Panc1 (cell line): Measurements from ENCODE around the gene CATSPERE. TPM values are rescaled to one million over a fixed set of nuclear protein-coding genes. Genes with fewer than 3 reads are reported as not detected.

Experiments
- ATAC-seq: fragments of 200-7000 bp; cut with Tn5 transposase; 2 replicates; pipeline ENCODE4 v1.9.1; 2020; ENCODE audit warnings: mild to moderate bottlenecking, moderate library complexity
- BruUV-seq: library from RNA; stranded (reverse); fragments of 400-500 nt; replicated peaks from 2 replicates; lab custom pipeline; 2021; lab: Mats Ljungman, UMichigan
- CTCF ChIA-PET: fragments of 300-600 bp; sonication (Branson Sonifier 250); formaldehyde crosslinking; loops from one replicate; lab custom pipeline; 2022; ENCODE audit warnings: antibody characterized with exemption; lab: Charles Lee
- POLR2A ChIA-PET: fragments of 300-600 bp; sonication (Branson Sonifier 250); formaldehyde crosslinking; loops from one replicate; lab custom pipeline; 2022; ENCODE audit warnings: antibody characterized with exemption; lab: Charles Lee
- DNase-seq: peaks from one replicate; pipeline ENCODE4 v3.0.0-alpha.2; 2010; ENCODE audit warnings: low read depth, low spot score
- H3K27ac ChIP-seq: 2 replicates; pipeline ENCODE4 v1.5.1; 2011; ENCODE audit warnings: mild to moderate bottlenecking, low read length, inconsistent platforms
- H3K27me3 ChIP-seq: fragments of 200-500 bp; sonication (Bioruptor generic); 2 replicates; pipeline ENCODE4 v1.6.0; 2014; ENCODE audit warnings: low read length, inconsistent platforms; ENCODE audit not compliant: control insufficient read depth, insufficient read depth
- H3K36me3 ChIP-seq: fragments of 200-500 bp; sonication (Bioruptor generic); 2 replicates; pipeline ENCODE4 v1.5.1; 2014; ENCODE audit warnings: inconsistent platforms, mild to moderate bottlenecking, low read length, moderate library complexity; ENCODE audit not compliant: control insufficient read depth, insufficient read depth
- H3K4me1 ChIP-seq: 2 replicates; pipeline ENCODE4 v1.5.1; 2011; ENCODE audit warnings: inconsistent platforms, mild to moderate bottlenecking, low read length, moderate library complexity; ENCODE audit not compliant: control insufficient read depth, insufficient read depth
- H3K4me3 ChIP-seq, 2 experiments: 2 replicates each; pipeline ENCODE4 v1.5.1; 2011 to 2012; ENCODE audit warnings: low read depth in 2 of 2, low read length in 2 of 2, mild to moderate bottlenecking in 2 of 2, inconsistent platforms in 1 of 2, moderate library complexity in 1 of 2
- H3K9me3 ChIP-seq: fragments of 200-500 bp; sonication (Bioruptor generic); 2 replicates; pipeline ENCODE4 v1.5.1; 2014; ENCODE audit warnings: low read depth, mild to moderate bottlenecking, inconsistent platforms, low read length, moderate library complexity; ENCODE audit not compliant: control insufficient read depth, insufficient read depth
- POLR2AphosphoS5 ChIP-seq: IDR thresholded peaks from 2 replicates; pipeline ENCODE4 v1.6.1; 2012; ENCODE audit warnings: mild to moderate bottlenecking, low read depth, low read length, moderate library complexity
- SIN3A ChIP-seq: IDR thresholded peaks from 2 replicates; pipeline ENCODE4 v1.6.1; 2012; ENCODE audit warnings: low read depth, mild to moderate bottlenecking, low read length, moderate library complexity, borderline replicate concordance; ENCODE audit not compliant: insufficient read depth
- TCF7L2 ChIP-seq: IDR thresholded peaks from 2 replicates; pipeline ENCODE4 v1.6.1; 2011; ENCODE audit warnings: mild to moderate bottlenecking, low read depth, low read length, inconsistent platforms
- in situ Hi-C: cut with HindIII; loops from 2 replicates; pipeline ENCODE4 v1.10.0; 2016; ENCODE audit warnings: low sequenced_read_pairs, low pct_unique_long_range_greater_than_20kb
- intact Hi-C: fragments of 100-400 bp; cut with micrococcal nuclease; formaldehyde crosslinking; loops from one replicate; pipeline ENCODE4 v1.10.0; 2022; ENCODE audit not compliant: unreplicated experiment
- total RNA-seq: library from RNA; stranded (reverse); gene quantifications from one replicate; pipeline ENCODE4 v1.2.1, GENCODE V29; 2021; ENCODE audit not compliant: unreplicated experiment
- TF ChIP-seq, protein P1 (sequence below), 2 experiments: IDR thresholded peaks; 2 replicates each; pipeline ENCODE4 v1.6.1; 2011 to 2012; ENCODE audit warnings: low read depth in 2 of 2, control low read depth in 1 of 2, low read length in 1 of 2, mild to moderate bottlenecking in 1 of 2, moderate library complexity in 1 of 2; ENCODE audit not compliant: insufficient read depth in 1 of 2
- TF ChIP-seq, protein P2 (sequence below): fragments of 450-650 bp; IDR thresholded peaks from 2 replicates; pipeline ENCODE4 v1.5.1; 2017; ENCODE audit warnings: mild to moderate bottlenecking

The CATSPERE gene
- total RNA-seq, 1 experiment from 2014 or later, result 0.31 TPM

- BruUV-seq, result no TSS peak
- no peak for ATAC-seq
- CTCF ChIA-PET, result no interaction called here
- Histone ChIP-seq H3K9me3 (no peaks in the 10 kb centered on the region), H3K4me1 (peaks cover 5% of the 10 kb centered on the region; the same call in 1 of the 2 replicates), H3K36me3 (no peaks in the 10 kb centered on the region), H3K4me3 (no peak overlapping the region), H3K27me3 (no peaks in the 10 kb centered on the region), H3K27ac (no peak overlapping the region)
- no peak for DNase-seq
- POLR2A ChIA-PET, result no interaction called here
- in situ Hi-C loops, result no loop called here
- intact Hi-C loops, result no loop called here
- TF ChIP-seq TCF7L2 (no peak), POLR2AphosphoS5 (no peak), SIN3A (no peak)
- TF ChIP-seq, protein P1, sequence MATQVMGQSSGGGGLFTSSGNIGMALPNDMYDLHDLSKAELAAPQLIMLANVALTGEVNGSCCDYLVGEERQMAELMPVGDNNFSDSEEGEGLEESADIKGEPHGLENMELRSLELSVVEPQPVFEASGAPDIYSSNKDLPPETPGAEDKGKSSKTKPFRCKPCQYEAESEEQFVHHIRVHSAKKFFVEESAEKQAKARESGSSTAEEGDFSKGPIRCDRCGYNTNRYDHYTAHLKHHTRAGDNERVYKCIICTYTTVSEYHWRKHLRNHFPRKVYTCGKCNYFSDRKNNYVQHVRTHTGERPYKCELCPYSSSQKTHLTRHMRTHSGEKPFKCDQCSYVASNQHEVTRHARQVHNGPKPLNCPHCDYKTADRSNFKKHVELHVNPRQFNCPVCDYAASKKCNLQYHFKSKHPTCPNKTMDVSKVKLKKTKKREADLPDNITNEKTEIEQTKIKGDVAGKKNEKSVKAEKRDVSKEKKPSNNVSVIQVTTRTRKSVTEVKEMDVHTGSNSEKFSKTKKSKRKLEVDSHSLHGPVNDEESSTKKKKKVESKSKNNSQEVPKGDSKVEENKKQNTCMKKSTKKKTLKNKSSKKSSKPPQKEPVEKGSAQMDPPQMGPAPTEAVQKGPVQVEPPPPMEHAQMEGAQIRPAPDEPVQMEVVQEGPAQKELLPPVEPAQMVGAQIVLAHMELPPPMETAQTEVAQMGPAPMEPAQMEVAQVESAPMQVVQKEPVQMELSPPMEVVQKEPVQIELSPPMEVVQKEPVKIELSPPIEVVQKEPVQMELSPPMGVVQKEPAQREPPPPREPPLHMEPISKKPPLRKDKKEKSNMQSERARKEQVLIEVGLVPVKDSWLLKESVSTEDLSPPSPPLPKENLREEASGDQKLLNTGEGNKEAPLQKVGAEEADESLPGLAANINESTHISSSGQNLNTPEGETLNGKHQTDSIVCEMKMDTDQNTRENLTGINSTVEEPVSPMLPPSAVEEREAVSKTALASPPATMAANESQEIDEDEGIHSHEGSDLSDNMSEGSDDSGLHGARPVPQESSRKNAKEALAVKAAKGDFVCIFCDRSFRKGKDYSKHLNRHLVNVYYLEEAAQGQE (IDR thresholded peaks at IDR 0.05; ENCODE audit: insufficient read depth in 1 of 2, low read depth in 2 of 2, low read length in 1 of 2), result no peak
- TF ChIP-seq, protein P2, sequence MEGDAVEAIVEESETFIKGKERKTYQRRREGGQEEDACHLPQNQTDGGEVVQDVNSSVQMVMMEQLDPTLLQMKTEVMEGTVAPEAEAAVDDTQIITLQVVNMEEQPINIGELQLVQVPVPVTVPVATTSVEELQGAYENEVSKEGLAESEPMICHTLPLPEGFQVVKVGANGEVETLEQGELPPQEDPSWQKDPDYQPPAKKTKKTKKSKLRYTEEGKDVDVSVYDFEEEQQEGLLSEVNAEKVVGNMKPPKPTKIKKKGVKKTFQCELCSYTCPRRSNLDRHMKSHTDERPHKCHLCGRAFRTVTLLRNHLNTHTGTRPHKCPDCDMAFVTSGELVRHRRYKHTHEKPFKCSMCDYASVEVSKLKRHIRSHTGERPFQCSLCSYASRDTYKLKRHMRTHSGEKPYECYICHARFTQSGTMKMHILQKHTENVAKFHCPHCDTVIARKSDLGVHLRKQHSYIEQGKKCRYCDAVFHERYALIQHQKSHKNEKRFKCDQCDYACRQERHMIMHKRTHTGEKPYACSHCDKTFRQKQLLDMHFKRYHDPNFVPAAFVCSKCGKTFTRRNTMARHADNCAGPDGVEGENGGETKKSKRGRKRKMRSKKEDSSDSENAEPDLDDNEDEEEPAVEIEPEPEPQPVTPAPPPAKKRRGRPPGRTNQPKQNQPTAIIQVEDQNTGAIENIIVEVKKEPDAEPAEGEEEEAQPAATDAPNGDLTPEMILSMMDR, result no peak
Measured at GRCh38 chr1:244598611-244599010, 137.5 kb downstream of the CATSPERE start.

GRCh38 chr1:244599937-244600350 is 138.9 kb downstream of the CATSPERE start:
- Histone ChIP-seq H3K4me3 (peak overlapping the region in 1 of 2 experiments; percentile 38; a peak in 3 of 4 replicates), H3K27ac (no peak overlapping the region), H3K36me3 (no peaks in the 10 kb centered on the region), H3K27me3 (no peaks in the 10 kb centered on the region), H3K4me1 (peaks cover 5% of the 10 kb centered on the region; the same call in 1 of the 2 replicates), H3K9me3 (no peaks in the 10 kb centered on the region)
- in situ Hi-C loops (no loop called here), intact Hi-C loops (no loop called here)
- BruUV-seq, result no TSS peak
- TF ChIP-seq POLR2AphosphoS5 (no peak), SIN3A (no peak), TCF7L2 (no peak)
- TF ChIP-seq, protein P2, result no peak
- TF ChIP-seq, protein P1 (IDR thresholded peaks at IDR 0.05; ENCODE audit: insufficient read depth in 1 of 2, low read depth in 2 of 2, low read length in 1 of 2), result no peak
- POLR2A ChIA-PET, result no interaction called here
- ATAC-seq (peak; percentile 85), DNase-seq (peak; percentile 89)
- CTCF ChIA-PET, result interaction anchor here (0.9 kb wide), 1 partner anchor 202 kb away, joined by 4 read pairs; no protein-coding TSS in a partner anchor
